C4-2B (cell line): Measurements from ENCODE around the gene CTNNBIP1.
A peak's percentile ranks its signal among the peaks of the same experiment; 100 is the strongest.

Experiments used
- H3K27ac ChIP-seq: fragments of 450-650 bp; 2 replicates; pipeline ENCODE4 v1.5.1; 2017
- ZFX ChIP-seq: fragments of 450-650 bp; IDR thresholded peaks from 2 replicates; pipeline ENCODE4 v1.6.1; 2017
- TF ChIP-seq, protein P1 (sequence below): fragments of 450-650 bp; conservative IDR thresholded peaks from 2 replicates; pipeline ENCODE4 v1.5.1; 2017; ENCODE audit warnings: mild to moderate bottlenecking

The CTNNBIP1 gene

DNA sequence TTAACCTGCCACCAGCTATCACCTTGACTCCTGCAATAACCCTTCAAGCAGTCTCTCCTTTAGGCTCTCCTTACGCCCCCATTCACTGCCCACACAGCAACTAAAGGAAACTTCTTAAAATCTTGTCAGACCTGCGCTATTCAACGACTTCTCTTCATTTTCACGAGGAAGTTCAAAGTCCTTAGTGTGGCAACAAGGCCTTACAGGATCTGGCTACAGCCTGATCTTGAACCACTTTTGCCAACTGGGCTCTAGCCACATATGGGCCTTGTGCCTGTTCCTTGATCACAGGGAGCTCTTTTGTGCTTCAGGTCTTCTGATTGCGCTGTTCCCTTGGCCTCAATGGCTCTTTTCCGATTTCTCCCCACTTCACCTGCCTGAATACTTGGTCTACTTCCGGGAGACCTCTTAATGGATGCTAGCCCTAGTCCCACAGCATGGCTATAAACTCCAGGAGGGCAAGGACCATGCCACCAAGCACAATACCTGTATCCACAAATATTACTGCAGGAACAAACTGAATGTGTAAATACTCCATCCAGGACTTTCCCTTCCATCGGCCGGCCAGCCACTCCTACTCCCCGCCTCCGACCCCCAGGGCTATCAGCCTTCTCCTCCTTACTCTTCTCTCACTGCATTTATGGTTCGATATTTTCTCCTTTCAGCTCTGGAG lies 2.3 kb upstream of the CTNNBIP1 start:
- H3K27ac ChIP-seq: no peak overlapping the region; the same call in 1 of the 2 replicates
- no peak for TF ChIP-seq ZFX
- TF ChIP-seq, protein P1, sequence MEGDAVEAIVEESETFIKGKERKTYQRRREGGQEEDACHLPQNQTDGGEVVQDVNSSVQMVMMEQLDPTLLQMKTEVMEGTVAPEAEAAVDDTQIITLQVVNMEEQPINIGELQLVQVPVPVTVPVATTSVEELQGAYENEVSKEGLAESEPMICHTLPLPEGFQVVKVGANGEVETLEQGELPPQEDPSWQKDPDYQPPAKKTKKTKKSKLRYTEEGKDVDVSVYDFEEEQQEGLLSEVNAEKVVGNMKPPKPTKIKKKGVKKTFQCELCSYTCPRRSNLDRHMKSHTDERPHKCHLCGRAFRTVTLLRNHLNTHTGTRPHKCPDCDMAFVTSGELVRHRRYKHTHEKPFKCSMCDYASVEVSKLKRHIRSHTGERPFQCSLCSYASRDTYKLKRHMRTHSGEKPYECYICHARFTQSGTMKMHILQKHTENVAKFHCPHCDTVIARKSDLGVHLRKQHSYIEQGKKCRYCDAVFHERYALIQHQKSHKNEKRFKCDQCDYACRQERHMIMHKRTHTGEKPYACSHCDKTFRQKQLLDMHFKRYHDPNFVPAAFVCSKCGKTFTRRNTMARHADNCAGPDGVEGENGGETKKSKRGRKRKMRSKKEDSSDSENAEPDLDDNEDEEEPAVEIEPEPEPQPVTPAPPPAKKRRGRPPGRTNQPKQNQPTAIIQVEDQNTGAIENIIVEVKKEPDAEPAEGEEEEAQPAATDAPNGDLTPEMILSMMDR: no peak

DNA sequence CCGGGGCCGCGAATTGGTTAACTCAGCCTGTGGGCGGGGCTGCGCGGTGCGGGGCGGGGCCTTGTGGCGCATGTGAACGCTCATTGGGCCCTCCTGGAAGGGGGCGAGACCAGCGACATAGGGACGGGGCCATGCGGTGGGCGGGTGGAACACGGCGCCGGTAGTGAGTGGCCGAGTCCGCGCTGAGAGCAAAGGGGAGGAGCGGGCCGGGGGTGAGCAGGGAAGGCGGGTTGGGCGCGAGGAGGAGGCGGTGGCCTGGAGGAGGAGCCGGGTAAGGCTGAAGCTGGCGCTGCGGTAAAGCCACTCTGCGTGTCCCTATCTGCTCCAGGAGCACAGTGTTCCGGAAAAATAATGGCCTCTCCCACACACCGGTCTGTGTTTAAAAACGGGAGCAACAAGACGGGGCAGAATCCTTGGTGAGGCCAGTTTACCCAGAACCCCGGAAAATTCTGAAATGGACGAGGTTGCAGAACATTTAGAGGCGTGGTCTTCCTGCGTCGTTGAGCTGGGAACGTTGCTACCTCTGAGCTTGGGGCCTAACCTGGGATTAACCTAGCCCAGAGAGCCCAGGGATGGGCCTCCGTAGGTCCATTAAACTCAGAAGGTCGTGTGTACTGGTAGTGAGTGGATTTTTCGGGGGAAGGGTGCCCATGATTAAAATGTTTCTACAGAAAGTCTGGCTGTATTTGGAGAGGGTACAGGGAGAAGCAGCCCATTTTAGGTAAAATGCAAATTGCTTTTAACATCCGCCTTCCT lies 532 bp upstream of the CTNNBIP1 start:
- TF ChIP-seq, protein P1: no peak
- peak; percentile 31; the same call in 1 of the 2 replicates for TF ChIP-seq ZFX
- peak overlapping the region; percentile 78 for H3K27ac ChIP-seq

DNA sequence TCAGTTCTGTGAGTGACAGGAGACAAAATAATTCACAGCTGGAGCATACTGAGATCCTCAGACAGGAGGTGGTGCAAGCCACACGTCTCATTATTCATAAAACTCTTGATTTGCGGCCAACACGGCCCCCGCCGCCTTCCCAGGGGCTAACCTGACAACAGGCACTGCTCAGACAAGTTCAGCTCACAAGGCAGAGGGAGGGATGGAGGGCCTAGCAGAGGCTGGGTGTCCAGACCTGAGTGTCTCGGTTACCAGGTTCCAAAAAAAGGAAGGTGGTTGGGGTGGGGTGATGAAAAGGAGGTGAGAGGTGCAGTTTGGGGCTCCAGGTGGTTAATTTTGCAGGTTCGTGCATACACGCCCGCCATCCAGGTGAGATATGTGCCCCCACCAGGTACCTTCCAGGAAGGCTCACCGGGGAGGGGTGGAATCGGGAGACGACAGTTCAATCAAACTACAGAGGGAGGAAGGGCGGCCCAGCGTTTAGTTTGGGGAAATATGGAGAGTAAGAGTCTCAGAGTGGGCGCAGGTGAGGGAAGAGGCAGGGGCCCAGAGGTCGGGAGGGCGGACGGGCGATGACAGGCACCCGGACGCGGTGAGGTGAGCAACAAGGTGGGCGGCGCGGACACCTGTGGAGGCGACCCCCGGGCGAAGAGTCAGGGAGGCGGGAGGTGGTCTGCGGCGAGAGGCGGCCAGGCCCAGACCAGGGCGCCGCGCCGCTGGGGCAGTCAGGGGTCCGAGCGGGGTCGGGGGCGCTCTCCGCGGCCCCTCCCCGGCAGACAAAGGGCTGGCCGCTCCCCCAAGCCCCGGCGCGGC lies 629 bp downstream of the CTNNBIP1 start:
- TF ChIP-seq, protein P1: no peak
- TF ChIP-seq ZFX: peak; percentile 91
- H3K27ac ChIP-seq: peak overlapping the region; percentile 89

DNA sequence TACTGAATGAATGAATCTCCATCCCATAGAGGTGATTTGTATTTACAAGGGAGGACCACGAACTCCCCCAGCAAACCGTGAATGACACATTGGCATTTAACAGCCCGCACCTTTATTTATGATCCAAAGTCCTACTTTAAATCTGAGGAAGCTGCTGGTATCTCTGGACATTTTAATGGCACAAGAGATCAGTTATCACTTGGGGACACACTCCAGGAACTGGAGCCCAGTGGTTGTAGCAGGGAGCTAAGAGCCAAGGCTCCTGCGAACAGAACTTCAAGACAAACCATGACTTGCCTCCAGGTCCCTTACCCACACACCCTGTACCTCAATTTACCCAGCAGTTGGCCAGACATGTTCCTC lies 1.2 kb downstream of the CTNNBIP1 start:
- peak overlapping the region; percentile 89 for H3K27ac ChIP-seq
- no peak for TF ChIP-seq ZFX
- TF ChIP-seq, protein P1: no peak

DNA sequence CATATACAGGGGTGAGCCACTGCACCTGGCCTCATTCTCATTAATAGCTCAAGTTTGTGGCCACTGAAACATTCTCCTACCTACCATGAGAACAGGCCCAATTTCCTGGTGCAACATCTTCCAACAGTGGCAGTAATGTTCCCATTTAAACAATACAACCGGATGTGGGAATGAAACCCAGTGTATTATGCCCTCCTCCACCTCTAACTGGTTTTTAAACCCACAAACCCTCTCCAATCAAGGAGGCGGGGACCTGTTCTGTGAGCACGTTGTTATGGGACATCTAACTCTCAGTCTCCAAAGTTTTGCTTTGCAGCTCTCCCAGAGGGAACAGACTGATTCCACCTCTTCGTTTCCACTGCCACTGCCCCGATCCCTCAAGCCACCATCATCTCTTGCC lies 2.6 kb downstream of the CTNNBIP1 start:
- H3K27ac ChIP-seq: no peak overlapping the region
- TF ChIP-seq, protein P1: no peak
- TF ChIP-seq ZFX: no peak

DNA sequence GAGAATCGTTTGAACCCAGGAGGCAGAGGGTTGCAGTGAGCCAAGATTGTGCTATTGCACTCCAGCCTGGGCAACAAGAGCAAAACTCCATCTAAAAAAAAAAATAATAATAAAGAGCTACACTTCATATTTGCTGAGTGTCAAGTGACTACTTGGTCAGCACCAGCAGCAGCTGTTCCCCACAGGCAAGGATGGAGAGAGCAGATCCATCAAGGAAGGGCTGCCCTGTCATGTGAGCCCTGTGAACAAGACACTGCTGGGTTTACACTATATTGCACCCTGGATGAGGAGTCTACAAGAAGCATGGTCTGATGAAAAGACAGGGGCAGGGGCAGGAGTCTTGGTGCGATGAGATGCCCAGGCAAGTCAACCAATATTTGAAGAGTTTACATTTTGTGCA lies 3.6 kb downstream of the CTNNBIP1 start:
- H3K27ac ChIP-seq: no peak overlapping the region
- TF ChIP-seq ZFX: no peak
- TF ChIP-seq, protein P1: no peak
